ENCODE data around the gene OR1I1.

- TF ChIP-seq CTCF (IDR thresholded peaks at IDR 0.05) (peak; percentile 85), ZFX (IDR thresholded peaks at IDR 0.05; ENCODE audit: borderline replicate concordance) (no peak)
Measured at GRCh38 chr19:15101479-15102082, 19.6 kb downstream of the OR1I1 start.
